Neuronal stem cell (in vitro differentiated cells): ENCODE measurements around the gene VASP.

ENCODE experiments used
- DNase-seq: peaks from one replicate; pipeline ENCODE4 v3.0.0-alpha.2; 2013; ENCODE audit warnings: low spot score
- H2AFZ ChIP-seq: one replicate; pipeline ENCODE4 v1.6.1; 2013; ENCODE audit warnings: mild to moderate bottlenecking, low read length, inconsistent platforms
- H2AK5ac ChIP-seq: 2 replicates; pipeline ENCODE4 v1.6.1; 2013; ENCODE audit warnings: low read depth, mild to moderate bottlenecking, inconsistent platforms, low read length, moderate library complexity, mixed read lengths
- H2BK120ac ChIP-seq: 2 replicates; pipeline ENCODE4 v1.6.1; 2013; ENCODE audit warnings: low read depth, mild to moderate bottlenecking, inconsistent platforms, low read length, moderate library complexity, mixed read lengths
- H2BK12ac ChIP-seq: one replicate; pipeline ENCODE4 v1.6.1; 2013; ENCODE audit warnings: low read length, inconsistent platforms
- H2BK15ac ChIP-seq: 2 replicates; pipeline ENCODE4 v1.6.1; 2013; ENCODE audit warnings: mild to moderate bottlenecking, low read length, inconsistent platforms, mixed read lengths
- H2BK5ac ChIP-seq: one replicate; pipeline ENCODE4 v1.6.1; 2013; ENCODE audit warnings: inconsistent platforms, mild to moderate bottlenecking, low read length, moderate library complexity
- H3K14ac ChIP-seq: one replicate; pipeline ENCODE4 v1.6.1; 2013; ENCODE audit warnings: low read length, inconsistent platforms
- H3K18ac ChIP-seq: 2 replicates; pipeline ENCODE4 v1.6.1; 2013; ENCODE audit warnings: low read length, inconsistent platforms
- H3K23ac ChIP-seq: 2 replicates; pipeline ENCODE4 v1.6.1; 2013; ENCODE audit warnings: low read depth, mild to moderate bottlenecking, mixed read lengths, low read length, inconsistent platforms; ENCODE audit not compliant: poor library complexity
- H3K27ac ChIP-seq: replicated peaks from 3 replicates; pipeline ENCODE4 v1.5.1; 2013; ENCODE audit warnings: low read length, inconsistent platforms
- H3K27me3 ChIP-seq, 3 experiments: 2 replicates each; pipeline ENCODE4 v1.6.1; 2013; ENCODE audit warnings: low read length in 3 of 3, mild to moderate bottlenecking in 2 of 3, inconsistent platforms in 1 of 3, low read depth in 1 of 3, mixed read lengths in 1 of 3, moderate library complexity in 1 of 3; ENCODE audit not compliant: control insufficient read depth in 3 of 3, insufficient read depth in 3 of 3
- H3K36me3 ChIP-seq, 2 donors: replicated peaks in 1 of 2; 2 replicates each; pipeline ENCODE4 v1.6.1; 2013; ENCODE audit warnings: low read length in 2 of 2; ENCODE audit not compliant: control insufficient read depth in 2 of 2, insufficient read depth in 2 of 2
- H3K4ac ChIP-seq: 2 replicates; pipeline ENCODE4 v1.6.1; 2013; ENCODE audit warnings: inconsistent platforms, mild to moderate bottlenecking, low read length, moderate library complexity
- H3K4me1 ChIP-seq, 2 donors: 1 replicate in 1 of 2; 2 replicates in 1 of 2; pipeline ENCODE4 v1.6.1; 2013; ENCODE audit warnings: low read length in 2 of 2, low read depth in 1 of 2; ENCODE audit not compliant: control insufficient read depth in 2 of 2, insufficient read depth in 1 of 2
- H3K4me2 ChIP-seq: one replicate; pipeline ENCODE4 v1.6.1; 2013; ENCODE audit warnings: mild to moderate bottlenecking, low read length, inconsistent platforms; ENCODE audit not compliant: insufficient read depth, poor library complexity, severe bottlenecking
- H3K4me3 ChIP-seq, 2 donors: 2 replicates each; pipeline ENCODE4 v1.5.1; 2013; ENCODE audit warnings: low read length in 2 of 2, mild to moderate bottlenecking in 2 of 2, inconsistent platforms in 1 of 2, moderate library complexity in 1 of 2
- H3K79me1 ChIP-seq: one replicate; pipeline ENCODE4 v1.6.1; 2013; ENCODE audit warnings: low read depth, mild to moderate bottlenecking, inconsistent platforms, low read length, moderate library complexity
- H3K9ac ChIP-seq: one replicate; pipeline ENCODE4 v1.6.1; 2013; ENCODE audit warnings: mild to moderate bottlenecking, low read depth, low read length, inconsistent platforms; ENCODE audit not compliant: poor library complexity
- H3K9me3 ChIP-seq, 2 donors: replicated peaks in 1 of 2; 2 replicates each; pipeline versions ENCODE3 to v1.6.1; 2013; ENCODE audit warnings: low read length in 2 of 2, mild to moderate bottlenecking in 2 of 2, inconsistent platforms in 1 of 2, low read depth in 1 of 2, mixed read lengths in 1 of 2, moderate library complexity in 1 of 2; ENCODE audit not compliant: control insufficient read depth in 2 of 2, insufficient read depth in 1 of 2
- H4K8ac ChIP-seq: one replicate; pipeline ENCODE4 v1.6.1; 2013; ENCODE audit warnings: low read depth, mild to moderate bottlenecking, inconsistent platforms, low read length, moderate library complexity
- H4K91ac ChIP-seq: one replicate; pipeline ENCODE4 v1.6.1; 2013; ENCODE audit warnings: low read length, low read depth, mild to moderate bottlenecking, inconsistent platforms; ENCODE audit not compliant: poor library complexity
- WGBS, 2 donors: extraction: QIAGEN DNeasy Blood & Tissue Kit; methylation state at CpG; one replicate each; pipeline ENCODE4 v1.1.7; 2013; ENCODE audit warnings: missing lambda C conversion rate in 2 of 2, mixed read lengths in 1 of 2; ENCODE audit not compliant: insufficient read length in 2 of 2, insufficient replicate concordance in 1 of 2; ENCODE audit errors: extremely low coverage in 2 of 2; 5-methylcytosine and 5-hydroxymethylcytosine counted together

Gene VASP

GRCh38 chr19:45463241-45463640 is 44.0 kb upstream of the VASP start:
- no peak overlapping the region for H3K4ac ChIP-seq
- no peak overlapping the region for H3K27ac ChIP-seq
- H3K4me3 ChIP-seq = no peak overlapping the region
- H3K4me1 ChIP-seq = peaks cover 4 to 7% of the 10 kb centered on the region in 2 donors
- H2BK5ac ChIP-seq = no peak overlapping the region
- no peak overlapping the region for H2BK15ac ChIP-seq
- H3K27me3 ChIP-seq = peaks cover 0 to 4% (median 3%) of the 10 kb centered on the region in 3 experiments
- H3K9ac ChIP-seq = no peak overlapping the region
- no peaks in the 10 kb centered on the region for H3K9me3 ChIP-seq
- no peak overlapping the region for H2BK120ac ChIP-seq
- H3K79me1 ChIP-seq = no peaks in the 10 kb centered on the region
- H3K36me3 ChIP-seq = no peaks in the 10 kb centered on the region
- no peak overlapping the region for H2AFZ ChIP-seq
- DNase-seq = no peak
- H2BK12ac ChIP-seq = no peak overlapping the region
- no peak overlapping the region for H3K18ac ChIP-seq
- no peak overlapping the region for H4K8ac ChIP-seq
- H3K23ac ChIP-seq = no peak overlapping the region
- H3K4me2 ChIP-seq = no peak overlapping the region
- H4K91ac ChIP-seq = no peak overlapping the region
- H3K14ac ChIP-seq = no peak overlapping the region
- H2AK5ac ChIP-seq = no peak overlapping the region
- no CpG with 5 or more reads among the region's 4 CpGs for WGBS, 2 donors

- no peak overlapping the region for H3K23ac ChIP-seq
- no peak overlapping the region for H3K14ac ChIP-seq
- no peaks in the 10 kb centered on the region for H3K9me3 ChIP-seq
- no peak for DNase-seq
- no peaks in the 10 kb centered on the region for H3K79me1 ChIP-seq
- no peak overlapping the region for H2BK5ac ChIP-seq
- no peak overlapping the region for H2BK12ac ChIP-seq
- no peak overlapping the region for H3K27ac ChIP-seq
- H3K18ac ChIP-seq = no peak overlapping the region
- peaks cover 5 to 9% of the 10 kb centered on the region in 2 donors for H3K4me1 ChIP-seq
- H3K36me3 ChIP-seq = no peaks in the 10 kb centered on the region
- H2AFZ ChIP-seq = no peak overlapping the region
- H2BK15ac ChIP-seq = no peak overlapping the region
- no peak overlapping the region for H3K4me3 ChIP-seq
- H3K9ac ChIP-seq = no peak overlapping the region
- peaks cover 0 to 4% (median 3%) of the 10 kb centered on the region in 3 experiments for H3K27me3 ChIP-seq
- H3K4ac ChIP-seq = no peak overlapping the region
- no peak overlapping the region for H4K8ac ChIP-seq
- no peak overlapping the region for H4K91ac ChIP-seq
- no peak overlapping the region for H2BK120ac ChIP-seq
- H2AK5ac ChIP-seq = no peak overlapping the region
- WGBS, 2 donors = no CpG with 5 or more reads among the region's 2 CpGs
- no peak overlapping the region for H3K4me2 ChIP-seq
Observed at GRCh38 chr19:45464274-45464673, 43.0 kb upstream of the VASP start.

- DNase-seq = no peak
- no CpG with 5 or more reads among the region's 8 CpGs for WGBS, 2 donors
- H3K79me1 ChIP-seq = no peaks in the 10 kb centered on the region
- H3K9ac ChIP-seq = no peak overlapping the region
- peaks cover 0 to 4% (median 3%) of the 10 kb centered on the region in 3 experiments for H3K27me3 ChIP-seq
- peaks cover 8 to 12% of the 10 kb centered on the region in 2 donors for H3K4me1 ChIP-seq
- no peak overlapping the region for H3K18ac ChIP-seq
- peak overlapping the region; percentile 59 for H2AK5ac ChIP-seq
- H2BK5ac ChIP-seq = peak overlapping the region; percentile 79
- no peak overlapping the region for H2BK120ac ChIP-seq
- H3K23ac ChIP-seq = no peak overlapping the region
- no peak overlapping the region for H3K4me3 ChIP-seq
- no peak overlapping the region for H3K27ac ChIP-seq
- no peak overlapping the region for H3K14ac ChIP-seq
- H4K91ac ChIP-seq = no peak overlapping the region
- no peaks in the 10 kb centered on the region for H3K36me3 ChIP-seq
- no peak overlapping the region for H4K8ac ChIP-seq
- H2BK12ac ChIP-seq = no peak overlapping the region
- H2AFZ ChIP-seq = peak overlapping the region; percentile 35
- H3K4ac ChIP-seq = no peak overlapping the region
- no peak overlapping the region for H3K4me2 ChIP-seq
- no peak overlapping the region for H2BK15ac ChIP-seq
- no peaks in the 10 kb centered on the region for H3K9me3 ChIP-seq
Observed at GRCh38 chr19:45464852-45465441, 42.3 kb upstream of the VASP start.

GRCh38 chr19:45467115-45467455 is 40.2 kb upstream of the VASP start:
- H4K8ac ChIP-seq = no peak overlapping the region
- H2BK5ac ChIP-seq = no peak overlapping the region
- H3K18ac ChIP-seq = peak overlapping the region; percentile 95
- H2BK15ac ChIP-seq = peak overlapping the region; percentile 86
- peak overlapping the region; percentile 58 for H3K23ac ChIP-seq
- H3K4me3 ChIP-seq = peak overlapping the region; percentile 58 to 81
- H3K9me3 ChIP-seq = no peaks in the 10 kb centered on the region
- peaks cover 11 to 18% of the 10 kb centered on the region in 2 donors for H3K4me1 ChIP-seq
- H2AFZ ChIP-seq = peak overlapping the region; percentile 97
- no peak overlapping the region for H2AK5ac ChIP-seq
- H3K27ac ChIP-seq = no peak overlapping the region
- H3K14ac ChIP-seq = no peak overlapping the region
- peak overlapping the region; percentile 82 for H2BK12ac ChIP-seq
- H4K91ac ChIP-seq = no peak overlapping the region
- peaks cover 0 to 18% (median 4%) of the 10 kb centered on the region in 3 experiments for H3K27me3 ChIP-seq
- H3K4ac ChIP-seq = no peak overlapping the region
- H2BK120ac ChIP-seq = no peak overlapping the region
- no CpG with 5 or more reads among the region's 11 CpGs for WGBS, 2 donors
- H3K4me2 ChIP-seq = peak overlapping the region; percentile 99
- H3K36me3 ChIP-seq = no peaks in the 10 kb centered on the region
- no peak for DNase-seq
- H3K9ac ChIP-seq = no peak overlapping the region
- no peaks in the 10 kb centered on the region for H3K79me1 ChIP-seq
